SIG-M5 treated with dmso at 0.1 percent for 504 hours (cell line): ENCODE measurements around the gene NDUFC2.
"Not testable (repeated sequence)": the region's sequence is repeated elsewhere in the genome, so short reads cannot be mapped to it uniquely, and the experiment has no call there.

Experiments
- DNase-seq: peaks from one replicate; lab custom pipeline; 2025; ENCODE audit not compliant: unreplicated experiment; lab: John Stamatoyannopoulos, UW

NDUFC2 gene

GRCh38 chr11:78032090-78032489 lies 47.6 kb downstream of the NDUFC2 start:
- DNase-seq: no peak

GRCh38 chr11:78031629-78032028 lies 48.0 kb downstream of the NDUFC2 start:
- no peak for DNase-seq

DNA sequence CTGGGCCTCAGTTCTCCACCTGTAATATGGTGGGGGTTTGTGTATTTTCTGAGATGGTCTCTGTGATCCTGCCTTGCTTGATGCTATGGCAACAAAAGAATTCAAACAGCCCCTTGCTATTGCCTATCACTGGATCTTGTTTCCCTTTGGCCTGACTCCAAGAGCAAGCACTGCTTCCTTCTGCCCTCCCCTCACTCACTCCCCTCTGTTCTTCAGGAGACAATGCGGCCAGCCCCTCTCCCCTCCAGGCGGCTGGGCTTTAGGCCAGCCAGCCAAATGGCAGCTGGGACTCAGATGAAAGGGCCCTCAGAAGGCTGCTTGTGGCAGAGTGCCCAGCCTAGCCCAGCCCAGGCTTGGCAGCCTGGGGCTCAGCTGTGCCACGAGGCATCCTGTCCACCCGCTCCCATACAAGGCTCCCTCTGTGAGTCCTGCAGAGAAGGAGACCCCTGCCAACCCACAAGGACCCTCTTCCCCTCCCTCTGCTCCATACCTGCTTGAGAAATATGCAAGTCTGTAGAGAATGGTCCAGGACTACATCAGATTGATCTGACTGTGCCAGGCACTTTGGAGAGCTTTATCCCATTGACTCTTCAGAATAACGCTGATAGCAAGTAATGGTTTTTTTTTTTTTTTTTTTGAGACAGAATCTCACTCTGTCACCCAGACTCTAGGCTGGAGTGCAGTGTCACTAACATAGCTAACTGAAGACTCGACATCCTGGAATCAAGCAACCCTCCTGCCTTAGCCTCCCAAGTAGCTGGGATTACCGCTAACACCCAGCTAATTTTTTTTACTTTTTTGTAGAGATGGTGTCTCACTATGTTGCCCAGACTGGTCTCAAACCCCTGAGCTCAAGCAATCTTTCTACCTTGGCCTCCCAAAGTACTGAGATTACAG lies 49.0 kb downstream of the NDUFC2 start:
- no peak for DNase-seq

DNA sequence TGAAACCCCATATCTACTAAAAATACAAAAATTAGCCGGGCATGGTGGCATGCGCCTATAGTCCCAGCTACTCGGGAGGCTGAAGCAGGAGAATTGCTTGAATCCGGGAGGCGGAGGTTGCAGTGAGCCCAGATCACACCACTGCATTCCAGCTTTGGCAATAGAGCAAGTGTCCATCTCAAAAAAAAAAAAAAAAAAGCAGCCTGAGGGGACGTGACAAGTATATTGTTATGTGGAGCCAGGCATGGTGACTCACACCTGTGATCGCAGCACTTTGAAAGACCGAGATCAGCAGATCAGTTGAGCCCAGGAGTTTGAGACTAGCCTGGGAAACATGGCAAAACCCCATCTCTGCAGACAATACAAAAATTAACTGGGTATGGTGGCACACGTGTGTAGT lies 51.2 kb downstream of the NDUFC2 start:
- not testable (repeated sequence) for DNase-seq

- no peak for DNase-seq
Observed at GRCh38 chr11:78027759-78028158, 51.9 kb downstream of the NDUFC2 start.

- no peak for DNase-seq
Observed at GRCh38 chr11:78025378-78025777, 54.3 kb downstream of the NDUFC2 start.

- no peak for DNase-seq
Observed at GRCh38 chr11:78023426-78023825, 56.2 kb downstream of the NDUFC2 start.

- no peak for DNase-seq
Observed at GRCh38 chr11:78022397-78023396, 57.0 kb downstream of the NDUFC2 start, which contains the start of gene KCTD14. KCTD14 (minus strand) TSS chr11:78023276; CDS start chr11:78023249, 27 bp downstream.

- no peak for DNase-seq
Observed at GRCh38 chr11:78021611-78022010, 58.1 kb downstream of the NDUFC2 start.

DNA sequence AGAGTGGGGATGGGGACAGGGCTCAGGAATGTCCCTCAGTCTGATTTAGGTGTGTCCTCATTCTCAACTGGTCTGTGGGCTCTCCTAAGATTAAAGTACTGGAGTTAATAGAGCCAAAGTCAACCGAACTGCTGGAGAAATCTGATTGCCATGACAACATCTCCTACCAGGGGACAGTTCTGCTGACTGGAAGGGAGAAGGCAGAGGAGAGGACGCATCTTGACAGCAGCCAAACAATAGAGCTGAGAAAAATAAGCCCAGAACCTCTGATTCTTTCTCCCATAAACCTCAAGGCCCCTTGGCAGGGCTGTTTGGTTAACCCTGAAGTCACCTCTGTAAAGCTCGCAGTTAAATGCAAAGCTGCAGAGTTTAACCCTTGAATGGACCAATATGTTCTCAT lies 59.4 kb downstream of the NDUFC2 start:
- DNase-seq: no peak

DNA sequence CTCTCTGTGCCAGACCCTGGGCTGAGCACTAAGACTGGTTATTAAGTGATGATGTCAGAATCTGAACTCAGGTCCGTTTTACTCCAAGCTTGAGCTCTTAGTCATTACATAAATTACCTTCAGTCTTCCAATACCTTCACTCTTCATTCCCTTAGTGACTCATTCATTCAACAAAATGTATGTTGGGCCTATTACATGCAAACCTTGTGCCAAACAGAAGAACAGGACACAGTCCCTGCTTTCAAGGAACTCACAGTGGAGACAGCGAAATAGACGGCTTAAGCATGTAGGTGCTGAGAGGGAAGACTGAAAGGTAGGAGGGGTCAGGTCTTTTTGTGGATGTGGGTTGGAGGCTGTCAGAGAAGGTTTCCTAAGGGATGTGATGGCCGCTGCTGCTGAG lies 59.9 kb downstream of the NDUFC2 start:
- no peak for DNase-seq
